H9 (cell line): Measurements from ENCODE around the gene BEST4. TPM values are rescaled to one million over a fixed set of nuclear protein-coding genes. Genes with fewer than 3 reads are reported as not detected.

ENCODE experiments used
- DNase-seq: peaks from one replicate; pipeline ENCODE4 v3.0.0-alpha.2; 2017
- H2AFZ ChIP-seq: one replicate; pipeline ENCODE4 v1.6.1; 2013; ENCODE audit warnings: mild to moderate bottlenecking, low read length, control low read depth, moderate library complexity
- H2AK5ac ChIP-seq: 2 replicates; pipeline ENCODE4 v1.6.1; 2013; ENCODE audit warnings: low read length, control low read depth, mixed read lengths; ENCODE audit not compliant: insufficient read length
- H2BK120ac ChIP-seq: one replicate; pipeline ENCODE4 v1.6.1; 2013; ENCODE audit warnings: low read depth, mild to moderate bottlenecking, low read length, control low read depth, inconsistent platforms; ENCODE audit not compliant: poor library complexity, severe bottlenecking
- H2BK12ac ChIP-seq: 2 replicates; pipeline ENCODE4 v1.6.1; 2013; ENCODE audit warnings: low read length, control low read depth, mixed read lengths, low read depth; ENCODE audit not compliant: insufficient read length
- H2BK15ac ChIP-seq: 2 replicates; pipeline ENCODE4 v1.6.1; 2013; ENCODE audit warnings: low read depth, low read length, control low read depth
- H2BK20ac ChIP-seq: one replicate; pipeline ENCODE4 v1.6.1; 2013; ENCODE audit warnings: low read depth, mild to moderate bottlenecking, low read length, control low read depth, inconsistent platforms; ENCODE audit not compliant: poor library complexity, severe bottlenecking
- H2BK5ac ChIP-seq: 2 replicates; pipeline ENCODE4 v1.6.1; 2013; ENCODE audit warnings: low read length, control low read depth, mixed read lengths; ENCODE audit not compliant: insufficient read length
- H3K14ac ChIP-seq: 2 replicates; pipeline ENCODE4 v1.6.1; 2013; ENCODE audit warnings: low read length, control low read depth; ENCODE audit not compliant: insufficient read depth
- H3K18ac ChIP-seq: 2 replicates; pipeline ENCODE4 v1.6.1; 2013; ENCODE audit warnings: low read depth, mild to moderate bottlenecking, mixed read lengths, low read length, control low read depth; ENCODE audit not compliant: insufficient read length
- H3K23ac ChIP-seq: 2 replicates; pipeline ENCODE4 v1.6.1; 2013; ENCODE audit warnings: low read length, control low read depth, mixed read lengths, low read depth; ENCODE audit not compliant: insufficient read length
- H3K23me2 ChIP-seq: 2 replicates; pipeline ENCODE4 v1.6.1; 2013; ENCODE audit warnings: low read depth, mild to moderate bottlenecking, mixed read lengths, low read length, control low read depth; ENCODE audit not compliant: insufficient read length, poor library complexity, severe bottlenecking
- H3K27ac ChIP-seq: 2 replicates; pipeline ENCODE4 v1.5.1; 2013; ENCODE audit warnings: low read length, control low read depth, mixed read lengths, low read depth; ENCODE audit not compliant: insufficient read length
- H3K27me3 ChIP-seq: 2 replicates; pipeline ENCODE4 v1.6.1; 2013; ENCODE audit warnings: low read length, control low read depth, inconsistent platforms; ENCODE audit not compliant: insufficient read depth
- H3K4ac ChIP-seq: 2 replicates; pipeline ENCODE4 v1.6.1; 2013; ENCODE audit warnings: low read depth, mild to moderate bottlenecking, control low read depth, inconsistent platforms, low read length, moderate library complexity
- H3K4me1 ChIP-seq: 2 replicates; pipeline ENCODE4 v1.6.1; 2013; ENCODE audit warnings: low read length, control low read depth, inconsistent platforms; ENCODE audit not compliant: insufficient read depth
- H3K4me2 ChIP-seq: 2 replicates; pipeline ENCODE4 v1.6.1; 2013; ENCODE audit warnings: low read length, control low read depth, mixed read lengths; ENCODE audit not compliant: insufficient read length, insufficient read depth
- H3K56ac ChIP-seq: 2 replicates; pipeline ENCODE4 v1.6.1; 2013; ENCODE audit warnings: low read depth, mild to moderate bottlenecking, mixed read lengths, low read length, control low read depth; ENCODE audit not compliant: insufficient read length
- H3K79me1 ChIP-seq: 2 replicates; pipeline ENCODE4 v1.6.1; 2013; ENCODE audit warnings: low read depth, mild to moderate bottlenecking, moderate library complexity, low read length, control low read depth, inconsistent platforms; ENCODE audit not compliant: insufficient read depth, poor library complexity, severe bottlenecking
- H3K79me2 ChIP-seq: 2 replicates; pipeline ENCODE4 v1.6.1; 2013; ENCODE audit warnings: low read length, control low read depth, inconsistent platforms; ENCODE audit not compliant: insufficient read depth
- H3K9ac ChIP-seq: 2 replicates; pipeline ENCODE4 v1.6.1; 2013; ENCODE audit warnings: low read length, control low read depth, mixed read lengths; ENCODE audit not compliant: insufficient read length; ENCODE audit errors: extremely low read depth
- H3K9me3 ChIP-seq: one replicate; pipeline ENCODE4 v1.6.1; 2013; ENCODE audit warnings: low read depth, low read length, inconsistent platforms; ENCODE audit not compliant: control insufficient read depth
- H3T11ph ChIP-seq: one replicate; pipeline ENCODE4 v1.6.1; 2013; ENCODE audit warnings: mild to moderate bottlenecking, low read length, control low read depth, inconsistent platforms
- H4K20me1 ChIP-seq: one replicate; pipeline ENCODE4 v1.6.1; 2013; ENCODE audit not compliant: control insufficient read depth, insufficient read length, insufficient read depth
- H4K5ac ChIP-seq: 2 replicates; pipeline ENCODE4 v1.6.1; 2013; ENCODE audit warnings: low read depth, mild to moderate bottlenecking, mixed read lengths, low read length, control low read depth; ENCODE audit not compliant: insufficient read length
- H4K8ac ChIP-seq: replicated peaks from 2 replicates; pipeline ENCODE4 v1.6.1; 2013; ENCODE audit warnings: low read length, control low read depth, mixed read lengths, low read depth; ENCODE audit not compliant: insufficient read length
- H4K91ac ChIP-seq: 2 replicates; pipeline ENCODE4 v1.6.1; 2013; ENCODE audit warnings: low read depth, mild to moderate bottlenecking, moderate library complexity, mixed read lengths, low read length, control low read depth; ENCODE audit not compliant: insufficient read length
- H3K27ac Mint-ChIP-seq, 3 experiments: 2 replicates in 2 of 3; 3 replicates in 1 of 3; pipeline ENCODE4 v1.8.0; 2020 to 2021; ENCODE audit warnings: mixed read lengths in 3 of 3, mild to moderate bottlenecking in 1 of 3, moderate library complexity in 1 of 3
- H3K27me3 Mint-ChIP-seq: 2 replicates; pipeline ENCODE4 v1.8.0; 2021; ENCODE audit warnings: low read depth, mild to moderate bottlenecking, moderate library complexity, mixed read lengths
- H3K36me3 Mint-ChIP-seq, 3 experiments: 2 replicates in 2 of 3; 3 replicates in 1 of 3; pipeline ENCODE4 v1.8.0; 2020 to 2021; ENCODE audit warnings: low read depth in 3 of 3, mixed read lengths in 3 of 3; ENCODE audit not compliant: insufficient read depth in 1 of 3
- H3K4me1 Mint-ChIP-seq, 2 experiments: 2 replicates each; pipeline ENCODE4 v1.8.0; 2020; ENCODE audit warnings: mixed read lengths in 2 of 2
- H3K4me3 Mint-ChIP-seq, 2 experiments: 2 replicates in 1 of 2; 3 replicates in 1 of 2; pipeline ENCODE4 v1.8.0; 2020 to 2021; ENCODE audit warnings: mild to moderate bottlenecking in 2 of 2, mixed read lengths in 2 of 2, moderate library complexity in 1 of 2
- H3K9me3 Mint-ChIP-seq, 2 experiments: 2 replicates in 1 of 2; 3 replicates in 1 of 2; pipeline ENCODE4 v1.8.0; 2020; ENCODE audit warnings: mild to moderate bottlenecking in 2 of 2, mixed read lengths in 2 of 2, moderate library complexity in 1 of 2
- CTCF ChIP-seq: fragments of 200-600 bp; sonication (generic); conservative IDR thresholded peaks from 3 replicates; pipeline ENCODE4 v1.8.0; 2021; ENCODE audit warnings: antibody characterized with exemption, mild to moderate bottlenecking
- WGBS: extraction: QIAGEN DNeasy Blood & Tissue Kit; methylation state at CpG from one replicate; pipeline ENCODE4 v1.1.7; 2013; ENCODE audit warnings: missing lambda C conversion rate, low lambda C conversion rate, mixed read lengths; ENCODE audit not compliant: insufficient read length; ENCODE audit errors: extremely low coverage; 5-methylcytosine and 5-hydroxymethylcytosine counted together
- total RNA-seq: library from RNA; stranded (reverse); gene quantifications from 2 replicates; pipeline ENCODE4 v1.2.1, GENCODE V29; 2021

The BEST4 gene
- total RNA-seq, 1 experiment from 2014 or later = 1.1 TPM

DNA sequence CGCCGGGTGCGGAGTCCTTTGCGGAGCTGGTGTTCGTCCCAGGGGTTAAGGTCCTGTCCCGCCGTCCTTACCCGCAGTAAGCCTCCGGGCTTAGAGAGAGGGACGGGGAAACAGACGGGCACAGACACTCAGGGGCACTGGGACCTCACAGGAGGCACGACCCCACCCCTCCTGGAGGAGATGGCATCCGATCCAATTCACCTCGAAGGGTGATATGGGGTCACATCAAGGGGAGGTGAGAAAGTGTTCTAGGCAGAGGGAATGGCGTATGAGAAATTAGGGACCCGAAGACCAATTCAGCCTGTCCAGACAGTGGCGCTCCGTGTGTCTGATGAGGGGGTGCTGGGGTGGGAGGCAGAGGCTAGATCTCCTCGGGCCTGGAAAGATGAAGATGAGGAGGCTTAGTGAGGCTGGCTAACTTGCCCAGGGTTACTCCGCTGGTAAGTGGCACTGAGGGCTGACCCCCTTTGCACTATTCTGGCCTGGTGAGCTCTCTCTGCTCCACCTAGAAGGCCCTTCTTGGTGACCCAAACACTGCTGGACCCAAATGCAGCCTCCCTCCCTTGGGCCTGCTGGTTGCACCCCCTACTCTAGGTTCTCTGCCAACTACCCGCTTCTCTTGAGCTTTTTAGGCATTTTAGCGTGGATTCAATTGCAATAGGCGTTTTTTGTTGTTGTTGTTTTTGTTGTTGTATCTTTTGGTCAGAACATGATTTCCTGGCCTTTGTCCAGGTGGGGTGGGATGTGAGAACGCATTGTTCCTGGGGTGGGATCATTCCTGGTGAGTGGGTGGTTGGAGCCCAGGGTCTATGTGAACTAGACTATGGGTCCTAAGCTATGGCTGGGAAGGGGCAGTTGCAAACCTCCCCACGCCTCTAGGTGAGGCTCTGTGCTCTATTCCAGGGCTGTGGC is 32.6 kb upstream of the BEST4 start:
- no peak overlapping the region for H2BK12ac ChIP-seq
- peak overlapping the region; percentile 81 for H3K27ac ChIP-seq
- peak overlapping the region; percentile 75 to 78 for H3K4me3 Mint-ChIP-seq
- no peak overlapping the region for H4K5ac ChIP-seq
- no peaks in the 10 kb centered on the region for H4K20me1 ChIP-seq
- H3K4me1 ChIP-seq = no peaks in the 10 kb centered on the region
- H2AK5ac ChIP-seq = no peak overlapping the region
- H2BK15ac ChIP-seq = no peak overlapping the region
- no peak overlapping the region for H3T11ph ChIP-seq
- H3K23ac ChIP-seq = no peak overlapping the region
- peaks cover 8% of the 10 kb centered on the region for H3K23me2 ChIP-seq
- peak overlapping the region; percentile 44 for H3K9ac ChIP-seq
- WGBS = no CpG with 5 or more reads among the region's 25 CpGs
- no peak for DNase-seq
- H3K4me1 Mint-ChIP-seq = peaks cover 17 to 20% of the 10 kb centered on the region in 2 experiments
- no peaks in the 10 kb centered on the region for H3K79me1 ChIP-seq
- H2BK20ac ChIP-seq = no peak overlapping the region
- no peaks in the 10 kb centered on the region for H3K27me3 ChIP-seq
- H3K9me3 Mint-ChIP-seq = no peaks in the 10 kb centered on the region; a peak in 1 of 5 replicates
- peak overlapping the region; percentile 39 for H3K4me2 ChIP-seq
- H4K91ac ChIP-seq = no peak overlapping the region
- no peak overlapping the region for H2BK5ac ChIP-seq
- H4K8ac ChIP-seq = peak overlapping the region; percentile 92
- H3K27ac Mint-ChIP-seq = peak overlapping the region; percentile 100
- TF ChIP-seq CTCF = no peak
- H3K79me2 ChIP-seq = no peaks in the 10 kb centered on the region
- no peak overlapping the region for H3K4ac ChIP-seq
- H3K9me3 ChIP-seq = no peaks in the 10 kb centered on the region
- H3K56ac ChIP-seq = peak overlapping the region; percentile 90
- no peak overlapping the region for H2AFZ ChIP-seq
- no peaks in the 10 kb centered on the region for H3K36me3 Mint-ChIP-seq
- peak overlapping the region; percentile 53 for H3K18ac ChIP-seq
- no peak overlapping the region for H2BK120ac ChIP-seq
- peak overlapping the region; percentile 55 for H3K14ac ChIP-seq
- H3K27me3 Mint-ChIP-seq = no peaks in the 10 kb centered on the region
